Epithelial cell of esophagus (primary cell): ENCODE data around the gene DNAAF9.

ENCODE experiments used
- DNase-seq: peaks from one replicate; pipeline ENCODE4 v3.0.0; 2010; ENCODE audit warnings: low read depth
- H3K4me3 ChIP-seq: 2 replicates; pipeline ENCODE4 v1.5.1; 2011; ENCODE audit warnings: mild to moderate bottlenecking, low read length, control low read depth
- CTCF ChIP-seq: IDR thresholded peaks from 2 replicates; pipeline ENCODE4 v1.5.1; 2011; ENCODE audit warnings: low read depth, mild to moderate bottlenecking, low read length, control low read depth, inconsistent platforms; ENCODE audit not compliant: insufficient read depth; ENCODE audit errors: missing control alignments

Gene DNAAF9

GRCh38 chr20:3403741-3404140 lies 3.7 kb downstream of the DNAAF9 start:
- H3K4me3 ChIP-seq = no peak overlapping the region
- DNase-seq = no peak
- no peak for TF ChIP-seq CTCF

GRCh38 chr20:3402453-3402852 lies 5.0 kb downstream of the DNAAF9 start:
- H3K4me3 ChIP-seq = no peak overlapping the region
- no peak for DNase-seq
- no peak for TF ChIP-seq CTCF

GRCh38 chr20:3400260-3401155 lies 7.0 kb downstream of the DNAAF9 start:
- no peak overlapping the region for H3K4me3 ChIP-seq
- no peak for TF ChIP-seq CTCF
- no peak for DNase-seq

GRCh38 chr20:3398681-3399252 lies 8.7 kb downstream of the DNAAF9 start:
- H3K4me3 ChIP-seq = no peak overlapping the region
- no peak for TF ChIP-seq CTCF
- no peak for DNase-seq

- DNase-seq = no peak
- H3K4me3 ChIP-seq = no peak overlapping the region
- no peak for TF ChIP-seq CTCF
These were observed 11.0 kb downstream of the DNAAF9 start for GRCh38 chr20:3396492-3396891.

- TF ChIP-seq CTCF = no peak
- no peak for DNase-seq
These were observed 14.7 kb downstream of the DNAAF9 start for GRCh38 chr20:3392756-3393155.

More at GRCh38 chr20:3392756-3393155, 14.7 kb downstream of the DNAAF9 start:
- no peak overlapping the region for H3K4me3 ChIP-seq
